Caco-2 (cell line): Measurements from ENCODE around the gene P2RY6. TPM values are rescaled to one million over a fixed set of nuclear protein-coding genes. Genes with fewer than 3 reads are reported as not detected.

ENCODE experiments used
- BruUV-seq: library from RNA; stranded (reverse); fragments of 400-500 nt; replicated peaks from 2 replicates; lab custom pipeline; 2021; lab: Mats Ljungman, UMichigan
- CTCF ChIA-PET: fragments of 300-600 bp; sonication (Branson Sonifier 250); formaldehyde crosslinking; loops from one replicate; lab custom pipeline; 2022; ENCODE audit warnings: antibody characterized with exemption; lab: Charles Lee
- POLR2A ChIA-PET: fragments of 300-600 bp; sonication (Branson Sonifier 250); formaldehyde crosslinking; loops from one replicate; lab custom pipeline; 2022; ENCODE audit warnings: antibody characterized with exemption; lab: Charles Lee
- DNase-seq, 2 experiments: peaks; one replicate each; pipeline versions ENCODE4 v3.0.0 to v3.0.0-alpha.2; 2020 to 2022
- H3K27me3 ChIP-seq: replicated peaks from 2 replicates; pipeline ENCODE4 v1.6.0; 2011; ENCODE audit warnings: low read length; ENCODE audit not compliant: control insufficient read depth, insufficient read depth
- H3K36me3 ChIP-seq: 2 replicates; pipeline ENCODE4 v1.5.1; 2011; ENCODE audit warnings: low read length; ENCODE audit not compliant: control insufficient read depth, insufficient read depth
- H3K4me1 ChIP-seq: fragments of 250-450 bp; sonication (Bioruptor Pico); 2 replicates; pipeline ENCODE4 v1.5.1; 2020; ENCODE audit warnings: mild to moderate bottlenecking
- H3K4me3 ChIP-seq: 2 replicates; pipeline ENCODE4 v1.5.1; 2011; ENCODE audit warnings: low read depth, mild to moderate bottlenecking, control low read depth, low read length
- H3K9me3 ChIP-seq: fragments of 250-450 bp; sonication (Bioruptor Pico); 2 replicates; pipeline ENCODE4 v1.5.1; 2020; ENCODE audit warnings: mild to moderate bottlenecking, moderate library complexity
- H3K27ac Mint-ChIP-seq: one replicate; pipeline ENCODE4 v1.8.0; 2022; ENCODE audit warnings: mixed read lengths; ENCODE audit not compliant: unreplicated experiment
- H3K27me3 Mint-ChIP-seq: one replicate; pipeline ENCODE4 v1.8.0; 2022; ENCODE audit warnings: mixed read lengths; ENCODE audit not compliant: insufficient read depth, unreplicated experiment
- H3K36me3 Mint-ChIP-seq: one replicate; pipeline ENCODE4 v1.8.0; 2022; ENCODE audit warnings: mild to moderate bottlenecking, mixed read lengths; ENCODE audit not compliant: insufficient read depth, unreplicated experiment
- H3K4me1 Mint-ChIP-seq: one replicate; pipeline ENCODE4 v1.8.0; 2022; ENCODE audit warnings: low read depth, mixed read lengths; ENCODE audit not compliant: unreplicated experiment
- H3K4me3 Mint-ChIP-seq: one replicate; pipeline ENCODE4 v1.8.0; 2022; ENCODE audit warnings: mild to moderate bottlenecking, moderate library complexity, mixed read lengths; ENCODE audit not compliant: unreplicated experiment
- H3K9me3 Mint-ChIP-seq: one replicate; pipeline ENCODE4 v1.8.0; 2022; ENCODE audit warnings: mixed read lengths; ENCODE audit not compliant: unreplicated experiment
- intact Hi-C: fragments of 100-400 bp; cut with micrococcal nuclease; formaldehyde crosslinking; loops from one replicate; pipeline ENCODE4 v1.10.0; 2022; ENCODE audit not compliant: unreplicated experiment
- total RNA-seq: library from RNA; stranded (reverse); gene quantifications from 2 replicates; pipeline ENCODE4 v1.2.3, GENCODE V29; 2022
- TF ChIP-seq, protein P1 (sequence below), 2 experiments: fragments of 200-600 bp in 1 of 2; IDR thresholded peaks; 1 replicate in 1 of 2; 2 replicates in 1 of 2; pipeline versions ENCODE4 v1.5.1 to v1.8.0; 2011 to 2022; ENCODE audit warnings: antibody characterized with exemption in 1 of 2, control low read depth in 1 of 2, inconsistent platforms in 1 of 2, low read depth in 1 of 2, low read length in 1 of 2, mild to moderate bottlenecking in 1 of 2, moderate library complexity in 1 of 2; ENCODE audit not compliant: insufficient read depth in 1 of 2, severe bottlenecking in 1 of 2, unreplicated experiment in 1 of 2

P2RY6 gene
- total RNA-seq, 1 experiment from 2014 or later = 55.7 TPM

GRCh38 chr11:73310076-73310475 is 37.9 kb downstream of the P2RY6 start:
- H3K27me3 Mint-ChIP-seq = no peaks in the 10 kb centered on the region
- H3K4me1 Mint-ChIP-seq = peaks cover 48% of the 10 kb centered on the region
- Histone ChIP-seq H3K4me3 (peak overlapping the region; percentile 94), H3K9me3 (no peaks in the 10 kb centered on the region), H3K4me1 (peaks cover 57% of the 10 kb centered on the region), H3K27me3 (no peaks in the 10 kb centered on the region), H3K36me3 (no peaks in the 10 kb centered on the region; the same call in 1 of the 2 replicates)
- H3K36me3 Mint-ChIP-seq = peaks cover 55% of the 10 kb centered on the region
- POLR2A ChIA-PET = interaction anchor here (0.6 to 1.7 kb wide), 8 partner anchors 14 to 44 kb away, joined by 3 to 16 read pairs (median 4); no protein-coding TSS in a partner anchor
- TF ChIP-seq, protein P1, sequence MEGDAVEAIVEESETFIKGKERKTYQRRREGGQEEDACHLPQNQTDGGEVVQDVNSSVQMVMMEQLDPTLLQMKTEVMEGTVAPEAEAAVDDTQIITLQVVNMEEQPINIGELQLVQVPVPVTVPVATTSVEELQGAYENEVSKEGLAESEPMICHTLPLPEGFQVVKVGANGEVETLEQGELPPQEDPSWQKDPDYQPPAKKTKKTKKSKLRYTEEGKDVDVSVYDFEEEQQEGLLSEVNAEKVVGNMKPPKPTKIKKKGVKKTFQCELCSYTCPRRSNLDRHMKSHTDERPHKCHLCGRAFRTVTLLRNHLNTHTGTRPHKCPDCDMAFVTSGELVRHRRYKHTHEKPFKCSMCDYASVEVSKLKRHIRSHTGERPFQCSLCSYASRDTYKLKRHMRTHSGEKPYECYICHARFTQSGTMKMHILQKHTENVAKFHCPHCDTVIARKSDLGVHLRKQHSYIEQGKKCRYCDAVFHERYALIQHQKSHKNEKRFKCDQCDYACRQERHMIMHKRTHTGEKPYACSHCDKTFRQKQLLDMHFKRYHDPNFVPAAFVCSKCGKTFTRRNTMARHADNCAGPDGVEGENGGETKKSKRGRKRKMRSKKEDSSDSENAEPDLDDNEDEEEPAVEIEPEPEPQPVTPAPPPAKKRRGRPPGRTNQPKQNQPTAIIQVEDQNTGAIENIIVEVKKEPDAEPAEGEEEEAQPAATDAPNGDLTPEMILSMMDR (IDR thresholded peaks at IDR 0.05; ENCODE audit: insufficient read depth in 1 of 2, low read depth in 1 of 2, low read length in 1 of 2, severe bottlenecking in 1 of 2, unreplicated experiment in 1 of 2) = no peak
- peak overlapping the region; percentile 83 for H3K27ac Mint-ChIP-seq
- BruUV-seq = no TSS peak
- CTCF ChIA-PET = interaction anchor here (1.0 to 6.0 kb wide), 10 partner anchors 14 to 168 kb away, joined by 3 to 285 read pairs (median 10); no protein-coding TSS in a partner anchor
- intact Hi-C loops = no loop called here
- no peaks in the 10 kb centered on the region for H3K9me3 Mint-ChIP-seq
- no peak for DNase-seq
- H3K4me3 Mint-ChIP-seq = peak overlapping the region; percentile 76

DNA sequence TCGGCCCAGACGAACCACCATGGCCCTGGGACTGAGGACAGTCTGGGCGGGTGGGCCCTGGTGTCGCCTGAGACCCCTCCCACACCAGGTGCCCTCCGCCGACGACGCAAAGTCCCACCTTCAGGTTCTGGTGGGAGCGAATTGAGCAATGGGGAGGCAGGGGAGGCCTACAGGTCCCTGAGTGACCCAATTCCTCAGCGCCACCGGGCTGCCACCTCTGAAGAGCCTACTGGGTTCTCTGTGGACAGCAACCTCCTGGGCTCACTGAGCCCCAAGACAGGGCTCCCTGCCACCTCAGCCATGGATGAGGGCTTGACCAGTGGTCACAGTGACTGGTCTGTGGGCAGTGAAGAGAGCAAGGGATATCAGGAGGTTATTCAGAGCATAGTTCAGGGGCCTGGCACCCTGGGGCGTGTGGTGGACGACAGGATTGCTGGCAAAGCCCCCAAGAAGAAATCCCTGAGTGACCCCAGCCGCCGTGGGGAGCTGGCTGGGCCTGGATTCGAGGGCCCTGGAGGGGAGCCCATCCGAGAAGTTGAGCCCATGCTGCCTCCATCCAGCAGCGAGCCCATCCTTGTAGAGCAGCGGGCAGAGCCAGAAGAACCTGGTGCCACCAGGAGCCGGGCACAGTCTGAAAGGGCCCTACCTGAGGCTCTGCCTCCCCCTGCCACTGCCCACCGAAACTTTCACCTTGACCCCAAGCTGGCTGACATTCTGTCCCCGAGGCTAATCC is 38.7 kb downstream of the P2RY6 start:
- ChIA-PET CTCF (interaction anchor here (2.5 kb wide), 1 partner anchor 20 kb away, joined by 32 read pairs; no protein-coding TSS in a partner anchor), POLR2A (no interaction called here)
- Mint-ChIP-seq H3K4me1 (peaks cover 42% of the 10 kb centered on the region), H3K9me3 (no peaks in the 10 kb centered on the region), H3K27ac (peak overlapping the region; percentile 83), H3K27me3 (no peaks in the 10 kb centered on the region), H3K4me3 (peak overlapping the region; percentile 54), H3K36me3 (peaks cover 52% of the 10 kb centered on the region)
- Histone ChIP-seq H3K9me3 (no peaks in the 10 kb centered on the region), H3K4me1 (peaks cover 61% of the 10 kb centered on the region), H3K27me3 (no peaks in the 10 kb centered on the region), H3K36me3 (no peaks in the 10 kb centered on the region; the same call in 1 of the 2 replicates), H3K4me3 (no peak overlapping the region)
- DNase-seq = no peak
- intact Hi-C loops = no loop called here
- no TSS peak for BruUV-seq
- TF ChIP-seq, protein P1 (IDR thresholded peaks at IDR 0.05; ENCODE audit: insufficient read depth in 1 of 2, low read depth in 1 of 2, low read length in 1 of 2, severe bottlenecking in 1 of 2, unreplicated experiment in 1 of 2) = no peak

GRCh38 chr11:73311394-73311869 is 39.3 kb downstream of the P2RY6 start:
- BruUV-seq = no TSS peak
- no peaks in the 10 kb centered on the region; the same call in 1 of the 2 replicates for H3K36me3 ChIP-seq
- no peak for DNase-seq
- ChIA-PET POLR2A (no interaction called here), CTCF (no interaction called here)
- no peak overlapping the region for H3K4me3 ChIP-seq
- no peaks in the 10 kb centered on the region for H3K9me3 ChIP-seq
- H3K27me3 ChIP-seq = no peaks in the 10 kb centered on the region
- intact Hi-C loops = no loop called here
- no peaks in the 10 kb centered on the region for H3K9me3 Mint-ChIP-seq
- no peaks in the 10 kb centered on the region for H3K27me3 Mint-ChIP-seq
- H3K4me3 Mint-ChIP-seq = peak overlapping the region; percentile 54
- H3K4me1 ChIP-seq = peaks cover 58% of the 10 kb centered on the region
- peak overlapping the region; percentile 35 for H3K27ac Mint-ChIP-seq
- H3K4me1 Mint-ChIP-seq = peaks cover 38% of the 10 kb centered on the region
- TF ChIP-seq, protein P1 (IDR thresholded peaks at IDR 0.05; ENCODE audit: insufficient read depth in 1 of 2, low read depth in 1 of 2, low read length in 1 of 2, severe bottlenecking in 1 of 2, unreplicated experiment in 1 of 2) = no peak
- peaks cover 51% of the 10 kb centered on the region for H3K36me3 Mint-ChIP-seq
